Right atrium auricular region (tissue), 2 donors: Measurements from ENCODE around the gene ACTN3. TPM values are rescaled to one million over a fixed set of nuclear protein-coding genes. Genes with fewer than 3 reads are reported as not detected.

Experiments used
- DNase-seq: peaks from one replicate; pipeline ENCODE4 v3.0.0-alpha.2; 2019; ENCODE audit warnings: low spot score
- H3K27ac ChIP-seq, 2 donors: fragments of 200-600 bp; sonication (generic); 1 replicate in 1 of 2; 2 replicates in 1 of 2; pipeline ENCODE4 v1.5.1; 2016 to 2019
- H3K27me3 ChIP-seq, 2 donors: fragments of 200-600 bp; sonication (generic); one replicate each; pipeline versions ENCODE4 v1.5.1 to v1.6.0; 2017 to 2019
- H3K36me3 ChIP-seq: fragments of 200-600 bp; sonication (generic); one replicate; pipeline ENCODE4 v1.5.1; 2016
- H3K4me1 ChIP-seq, 2 donors: fragments of 200-600 bp; sonication (generic); one replicate each; pipeline versions ENCODE4 v1.5.1 to v1.6.0; 2017 to 2019
- H3K4me3 ChIP-seq, 2 donors: fragments of 200-600 bp; sonication (generic); 1 replicate in 1 of 2; 2 replicates in 1 of 2; pipeline ENCODE4 v1.5.1; 2017 to 2019; ENCODE audit warnings: mild to moderate bottlenecking in 1 of 2, moderate library complexity in 1 of 2
- H3K9me3 ChIP-seq, 2 donors: fragments of 200-600 bp; sonication (generic); one replicate each; pipeline ENCODE4 v1.5.1; 2019
- CTCF ChIP-seq, 2 donors: fragments of 200-600 bp; sonication (generic); IDR thresholded peaks; one replicate each; pipeline ENCODE4 v1.5.1; 2019; ENCODE audit warnings: antibody characterized with exemption in 2 of 2
- total RNA-seq, 2 donors: library from RNA; depleted of rRNA; stranded (reverse); fragments of >200 nt; gene quantifications; one replicate each; pipeline ENCODE4 v1.1.0, GENCODE V29; 2016

Gene ACTN3
- total RNA-seq, 2 donors from 2014 or later, result not detected

GRCh38 chr11:66529655-66530054 lies 17.0 kb upstream of the ACTN3 start:
- H3K4me3 ChIP-seq, result no peak overlapping the region
- no peak overlapping the region for H3K27ac ChIP-seq
- no peak for TF ChIP-seq CTCF (IDR thresholded peaks at IDR 0.05)
- no peak for DNase-seq
- H3K9me3 ChIP-seq, result no peaks in the 10 kb centered on the region
- H3K4me1 ChIP-seq, result peaks cover 0 to 4% of the 10 kb centered on the region in 2 donors
- no peaks in the 10 kb centered on the region for H3K27me3 ChIP-seq
- H3K36me3 ChIP-seq, result peaks cover 11% of the 10 kb centered on the region

- H3K9me3 ChIP-seq, result no peaks in the 10 kb centered on the region
- TF ChIP-seq CTCF (IDR thresholded peaks at IDR 0.05), result no peak
- H3K27me3 ChIP-seq, result no peaks in the 10 kb centered on the region
- H3K36me3 ChIP-seq, result peaks cover 11% of the 10 kb centered on the region
- no peak for DNase-seq
- H3K4me3 ChIP-seq, result no peak overlapping the region
- no peak overlapping the region for H3K27ac ChIP-seq
- H3K4me1 ChIP-seq, result no peaks in the 10 kb centered on the region
These were observed 15.6 kb upstream of the ACTN3 start for GRCh38 chr11:66530927-66531709.

- no peak for TF ChIP-seq CTCF (IDR thresholded peaks at IDR 0.05)
- Histone ChIP-seq H3K9me3 (no peaks in the 10 kb centered on the region), H3K36me3 (peaks cover 11% of the 10 kb centered on the region), H3K27ac (no peak overlapping the region), H3K4me3 (no peak overlapping the region), H3K4me1 (no peaks in the 10 kb centered on the region), H3K27me3 (no peaks in the 10 kb centered on the region)
- DNase-seq, result no peak
These were observed 14.9 kb upstream of the ACTN3 start for GRCh38 chr11:66531841-66532240.

- Histone ChIP-seq H3K36me3 (peaks cover 7% of the 10 kb centered on the region), H3K4me3 (no peak overlapping the region), H3K4me1 (no peaks in the 10 kb centered on the region), H3K27ac (no peak overlapping the region), H3K27me3 (no peaks in the 10 kb centered on the region), H3K9me3 (no peaks in the 10 kb centered on the region)
- no peak for TF ChIP-seq CTCF (IDR thresholded peaks at IDR 0.05)
- DNase-seq, result no peak
These were observed 13.9 kb upstream of the ACTN3 start for GRCh38 chr11:66532784-66533183.

GRCh38 chr11:66539170-66539869 lies 7.4 kb upstream of the ACTN3 start:
- peaks cover 15% of the 10 kb centered on the region for H3K36me3 ChIP-seq
- DNase-seq, result no peak

More at GRCh38 chr11:66539170-66539869, 7.4 kb upstream of the ACTN3 start:
- Histone ChIP-seq H3K27ac (no peak overlapping the region), H3K4me3 (no peak overlapping the region), H3K9me3 (no peaks in the 10 kb centered on the region), H3K27me3 (no peaks in the 10 kb centered on the region), H3K4me1 (peaks cover 0 to 20% of the 10 kb centered on the region in 2 donors)
- TF ChIP-seq CTCF (IDR thresholded peaks at IDR 0.05), result no peak
